Tibial nerve (tissue), 4 donors: ENCODE measurements around the gene C14orf180.

Source experiments
- EP300 ChIP-seq, 2 donors: sonication (generic); formaldehyde crosslinking; IDR thresholded peaks; one replicate each; pipeline ENCODE4 v1.6.1; 2017; ENCODE audit warnings: antibody characterized with exemption in 2 of 2, mild to moderate bottlenecking in 1 of 2
- POLR2A ChIP-seq, 2 donors: fragments of 450-650 bp; IDR thresholded peaks; one replicate each; pipeline ENCODE4 v1.6.1; 2017; ENCODE audit warnings: antibody characterized with exemption in 2 of 2, mild to moderate bottlenecking in 2 of 2, moderate library complexity in 2 of 2
- TF ChIP-seq, protein P1 (sequence below), 5 experiments: fragments of 200-600 bp in 3 of 5; fragments of 450-650 bp in 2 of 5; sonication (generic) in 3 of 5; IDR thresholded peaks; one replicate each; pipeline ENCODE4 v1.5.1; 2016 to 2019; ENCODE audit warnings: antibody characterized with exemption in 5 of 5, mild to moderate bottlenecking in 3 of 5, moderate library complexity in 2 of 5

DNA sequence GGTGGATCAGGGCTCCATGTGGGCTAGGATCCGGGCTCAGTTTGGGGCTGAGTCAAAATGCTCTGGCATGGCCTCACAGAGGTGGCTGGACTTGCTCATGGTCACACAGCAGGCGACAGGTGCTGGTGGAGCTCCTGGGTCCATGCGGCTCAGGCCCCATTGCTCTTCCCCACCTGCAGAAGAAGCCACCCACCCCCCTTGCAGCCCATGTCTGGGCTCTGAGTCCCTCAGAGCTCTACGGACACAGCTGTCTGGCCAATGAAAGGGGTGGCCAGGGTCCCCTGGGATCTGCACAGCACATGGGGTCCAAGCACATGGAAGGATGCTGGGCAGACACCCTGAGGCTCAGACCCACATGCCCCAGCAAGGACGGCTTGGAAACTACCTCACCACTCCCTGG is 17.0 kb upstream of the C14orf180 start:
- TF ChIP-seq, protein P1, sequence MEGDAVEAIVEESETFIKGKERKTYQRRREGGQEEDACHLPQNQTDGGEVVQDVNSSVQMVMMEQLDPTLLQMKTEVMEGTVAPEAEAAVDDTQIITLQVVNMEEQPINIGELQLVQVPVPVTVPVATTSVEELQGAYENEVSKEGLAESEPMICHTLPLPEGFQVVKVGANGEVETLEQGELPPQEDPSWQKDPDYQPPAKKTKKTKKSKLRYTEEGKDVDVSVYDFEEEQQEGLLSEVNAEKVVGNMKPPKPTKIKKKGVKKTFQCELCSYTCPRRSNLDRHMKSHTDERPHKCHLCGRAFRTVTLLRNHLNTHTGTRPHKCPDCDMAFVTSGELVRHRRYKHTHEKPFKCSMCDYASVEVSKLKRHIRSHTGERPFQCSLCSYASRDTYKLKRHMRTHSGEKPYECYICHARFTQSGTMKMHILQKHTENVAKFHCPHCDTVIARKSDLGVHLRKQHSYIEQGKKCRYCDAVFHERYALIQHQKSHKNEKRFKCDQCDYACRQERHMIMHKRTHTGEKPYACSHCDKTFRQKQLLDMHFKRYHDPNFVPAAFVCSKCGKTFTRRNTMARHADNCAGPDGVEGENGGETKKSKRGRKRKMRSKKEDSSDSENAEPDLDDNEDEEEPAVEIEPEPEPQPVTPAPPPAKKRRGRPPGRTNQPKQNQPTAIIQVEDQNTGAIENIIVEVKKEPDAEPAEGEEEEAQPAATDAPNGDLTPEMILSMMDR (IDR thresholded peaks at IDR 0.05), result no peak
- TF ChIP-seq EP300 (IDR thresholded peaks at IDR 0.05), result no peak
- no peak for TF ChIP-seq POLR2A (IDR thresholded peaks at IDR 0.05)
